Sigmoid colon (tissue), 4 donors: ENCODE results near the gene LRRN4.

Experiments used
- EP300 ChIP-seq, 4 donors: sonication (generic); formaldehyde crosslinking; IDR thresholded peaks; one replicate each; pipeline ENCODE4 v1.6.1; 2017; ENCODE audit warnings: antibody characterized with exemption in 4 of 4
- POLR2A ChIP-seq, 2 donors: fragments of 450-650 bp; IDR thresholded peaks; one replicate each; pipeline ENCODE4 v1.6.1; 2016; ENCODE audit warnings: antibody characterized with exemption in 2 of 2, mild to moderate bottlenecking in 2 of 2, moderate library complexity in 2 of 2
- POLR2AphosphoS5 ChIP-seq, 4 donors: sonication (generic); formaldehyde crosslinking; IDR thresholded peaks; one replicate each; pipeline ENCODE4 v1.6.1; 2017; ENCODE audit warnings: antibody characterized with exemption in 4 of 4
- TF ChIP-seq, protein P1 (sequence below), 4 experiments: fragments of 450-650 bp in 3 of 4; fragments of 200-600 bp in 1 of 4; IDR thresholded peaks; one replicate each; pipeline ENCODE4 v1.5.1; 2016 to 2019; ENCODE audit warnings: antibody characterized with exemption in 4 of 4, mild to moderate bottlenecking in 3 of 4, moderate library complexity in 2 of 4

DNA sequence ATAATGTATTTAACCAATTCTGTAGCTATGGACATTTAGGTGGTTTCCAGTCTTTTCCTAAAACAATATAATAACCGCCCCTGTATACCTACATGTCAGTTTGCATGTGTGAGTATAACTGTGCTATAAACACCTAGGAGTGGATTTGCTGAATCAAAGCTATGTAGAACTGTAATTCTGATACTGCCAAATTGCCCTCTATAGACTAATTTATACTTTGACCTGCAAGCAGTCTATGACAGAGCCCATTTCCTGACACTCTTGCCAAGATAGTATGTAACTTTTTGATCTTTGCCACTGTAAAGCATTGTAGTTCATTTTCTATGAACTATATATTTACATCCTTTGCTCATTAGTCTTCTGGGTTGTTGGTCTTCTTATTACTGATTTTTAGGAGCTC lies 49.4 kb upstream of the LRRN4 start:
- TF ChIP-seq, protein P1, sequence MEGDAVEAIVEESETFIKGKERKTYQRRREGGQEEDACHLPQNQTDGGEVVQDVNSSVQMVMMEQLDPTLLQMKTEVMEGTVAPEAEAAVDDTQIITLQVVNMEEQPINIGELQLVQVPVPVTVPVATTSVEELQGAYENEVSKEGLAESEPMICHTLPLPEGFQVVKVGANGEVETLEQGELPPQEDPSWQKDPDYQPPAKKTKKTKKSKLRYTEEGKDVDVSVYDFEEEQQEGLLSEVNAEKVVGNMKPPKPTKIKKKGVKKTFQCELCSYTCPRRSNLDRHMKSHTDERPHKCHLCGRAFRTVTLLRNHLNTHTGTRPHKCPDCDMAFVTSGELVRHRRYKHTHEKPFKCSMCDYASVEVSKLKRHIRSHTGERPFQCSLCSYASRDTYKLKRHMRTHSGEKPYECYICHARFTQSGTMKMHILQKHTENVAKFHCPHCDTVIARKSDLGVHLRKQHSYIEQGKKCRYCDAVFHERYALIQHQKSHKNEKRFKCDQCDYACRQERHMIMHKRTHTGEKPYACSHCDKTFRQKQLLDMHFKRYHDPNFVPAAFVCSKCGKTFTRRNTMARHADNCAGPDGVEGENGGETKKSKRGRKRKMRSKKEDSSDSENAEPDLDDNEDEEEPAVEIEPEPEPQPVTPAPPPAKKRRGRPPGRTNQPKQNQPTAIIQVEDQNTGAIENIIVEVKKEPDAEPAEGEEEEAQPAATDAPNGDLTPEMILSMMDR (IDR thresholded peaks at IDR 0.05): no peak
- TF ChIP-seq POLR2A (IDR thresholded peaks at IDR 0.05) (no peak), EP300 (IDR thresholded peaks at IDR 0.05) (no peak), POLR2AphosphoS5 (IDR thresholded peaks at IDR 0.05) (no peak)
